NCI-H2196 (cell line): ENCODE measurements around the gene IL21.

ENCODE experiments used
- DNase-seq: peaks from one replicate; lab custom pipeline; 2025; ENCODE audit not compliant: unreplicated experiment; lab: John Stamatoyannopoulos, UW

Gene IL21

DNA sequence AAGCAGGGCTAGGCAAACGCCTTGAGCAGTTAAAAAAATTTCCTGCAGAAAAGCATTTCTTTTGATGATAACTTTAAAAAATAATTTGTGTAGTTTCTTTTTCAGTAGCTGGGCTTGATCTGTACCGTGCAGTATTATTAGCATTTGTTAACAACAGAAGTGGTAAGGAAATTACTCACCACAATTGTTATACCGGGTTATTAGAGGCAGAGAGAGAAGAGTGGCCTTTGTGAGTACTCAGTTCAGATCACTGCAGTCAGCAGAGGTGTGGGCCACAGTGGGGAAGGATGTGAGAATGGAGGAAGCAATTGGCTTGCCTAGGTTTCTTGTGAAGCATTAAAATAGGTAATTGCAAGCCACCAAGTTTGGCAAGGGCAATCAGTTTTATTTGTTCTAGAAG lies 14.3 kb upstream of the IL21 start:
- DNase-seq = no peak

- DNase-seq = no peak
These were observed 12.3 kb upstream of the IL21 start for GRCh38 chr4:122633211-122633610.

GRCh38 chr4:122632396-122633143 lies 11.7 kb upstream of the IL21 start:
- no peak for DNase-seq

- DNase-seq = no peak
These were observed 4.3 kb upstream of the IL21 start for GRCh38 chr4:122625156-122625555.

GRCh38 chr4:122624205-122624604 lies 3.3 kb upstream of the IL21 start:
- DNase-seq = no peak

DNA sequence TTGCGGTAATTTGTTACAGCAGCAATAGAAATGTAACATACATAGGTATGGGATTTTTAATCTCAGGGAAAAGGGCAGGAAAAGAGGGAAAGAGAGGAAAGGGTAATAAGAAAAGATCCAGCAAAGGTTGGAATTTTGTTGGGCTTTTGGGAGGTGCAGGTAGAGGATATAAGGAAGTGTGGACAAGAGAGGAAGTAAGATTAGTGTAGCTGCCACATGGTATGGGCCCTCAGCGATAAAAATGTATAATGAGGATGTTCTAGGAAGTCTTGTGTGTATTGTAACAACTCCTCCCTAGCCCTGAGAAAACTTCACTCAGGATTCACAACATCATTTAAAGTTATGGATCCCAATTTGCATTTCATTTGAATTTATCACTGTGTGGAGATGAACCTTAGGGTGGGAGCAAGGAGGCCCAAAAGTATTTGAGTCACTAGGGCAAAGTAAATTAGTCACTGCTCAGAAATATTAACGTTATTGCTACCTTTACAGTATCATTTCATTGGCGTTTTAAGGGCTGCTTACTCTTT lies 2.8 kb upstream of the IL21 start:
- DNase-seq = no peak

DNA sequence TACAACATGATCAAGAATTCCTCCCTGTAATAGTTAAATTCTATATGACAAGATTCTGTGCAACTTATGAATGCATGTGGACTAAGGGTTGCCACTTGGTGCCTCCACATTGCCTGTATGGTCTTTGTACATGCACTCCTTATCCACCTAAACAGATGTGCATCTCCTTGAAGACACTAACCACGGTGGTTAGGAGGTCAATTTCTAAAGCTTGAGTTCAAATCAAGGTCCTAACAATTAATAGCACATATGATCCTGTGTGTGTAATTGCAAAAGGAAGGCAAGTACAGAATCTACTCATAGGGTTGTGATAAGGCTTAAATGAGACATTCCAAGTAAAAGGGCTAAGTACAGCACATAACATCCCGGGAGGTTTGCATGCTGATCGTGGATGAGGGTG lies 1.5 kb upstream of the IL21 start:
- DNase-seq = no peak

DNA sequence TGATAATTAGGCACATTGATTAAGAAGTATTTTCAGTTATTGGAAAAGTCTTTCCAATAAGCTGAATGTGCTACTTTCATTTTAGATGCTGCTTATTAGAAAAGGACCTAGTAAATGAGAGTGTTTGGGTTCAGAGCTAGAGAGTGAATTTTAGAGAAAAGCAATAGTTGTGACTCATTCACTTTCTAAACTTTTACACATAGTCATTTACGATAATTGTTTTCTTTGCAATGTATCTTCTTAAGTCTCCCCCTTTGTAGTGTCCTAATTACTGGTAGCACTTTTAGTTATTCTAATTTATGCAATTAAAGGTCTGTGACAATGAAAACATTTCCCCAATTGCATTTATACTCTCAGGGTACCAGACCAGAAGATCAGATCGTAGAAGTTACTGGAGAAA lies 1.3 kb downstream of the IL21 start:
- DNase-seq = no peak

- DNase-seq = no peak
These were observed 3.0 kb downstream of the IL21 start for GRCh38 chr4:122617597-122618593.

DNA sequence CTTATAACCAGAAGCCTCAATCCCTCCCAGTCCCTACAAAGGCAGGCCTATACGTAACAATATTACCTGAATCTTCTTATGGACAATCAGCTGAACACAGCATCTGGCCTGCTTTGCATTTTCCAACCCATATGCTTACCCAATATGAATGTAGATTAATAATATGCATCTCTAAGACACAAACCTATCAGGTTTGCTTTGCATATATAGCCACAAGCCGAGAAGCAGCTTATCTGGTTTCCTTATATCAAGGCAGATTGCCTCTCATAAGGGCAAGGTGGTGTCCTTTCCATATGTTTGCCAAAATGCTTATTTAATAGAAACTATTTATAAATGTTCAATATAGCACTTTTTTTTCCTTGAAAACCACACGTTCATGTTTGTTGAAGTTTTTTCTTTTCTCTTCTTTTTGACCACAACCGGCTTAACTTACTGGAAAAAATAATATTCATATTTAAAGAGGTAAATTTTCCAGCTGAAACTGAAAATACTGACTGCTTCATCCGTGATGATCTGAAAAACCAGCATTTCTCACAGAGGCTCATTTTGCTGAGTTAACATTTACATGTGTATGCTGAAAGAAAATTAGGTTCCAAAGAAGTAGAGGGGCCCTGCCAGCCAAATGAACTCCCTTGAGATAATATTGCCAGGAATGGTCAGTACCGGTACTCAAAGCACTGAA lies 3.8 kb downstream of the IL21 start:
- DNase-seq = no peak

GRCh38 chr4:122614621-122615020 lies 6.2 kb downstream of the IL21 start:
- DNase-seq = no peak

GRCh38 chr4:122612540-122612939 lies 8.3 kb downstream of the IL21 start:
- DNase-seq = no peak

- DNase-seq = no peak
These were observed 14.4 kb downstream of the IL21 start for GRCh38 chr4:122606364-122607043.

DNA sequence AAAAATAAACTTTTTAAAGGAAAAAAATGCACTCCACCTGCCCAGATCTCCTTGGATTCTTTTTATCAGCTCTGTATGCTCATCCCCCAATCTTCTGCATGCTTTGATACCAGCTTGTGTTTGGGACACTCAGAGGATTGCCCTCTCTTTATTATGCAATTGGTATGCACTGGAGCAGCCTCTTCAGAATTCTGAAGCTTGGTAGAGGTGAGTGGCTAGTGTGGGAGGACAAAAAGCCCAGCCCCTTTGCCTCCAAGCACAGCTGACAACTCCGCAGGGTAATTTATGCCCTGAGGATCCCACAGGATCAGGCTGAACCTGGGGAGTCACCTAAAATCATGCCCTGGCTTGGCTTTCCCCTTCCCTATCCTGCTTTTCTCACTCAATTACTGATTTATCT lies 16.7 kb downstream of the IL21 start:
- DNase-seq = no peak

- DNase-seq = no peak
These were observed 17.7 kb downstream of the IL21 start for GRCh38 chr4:122603156-122603574.

GRCh38 chr4:122602277-122603142 lies 18.4 kb downstream of the IL21 start:
- no peak for DNase-seq

DNA sequence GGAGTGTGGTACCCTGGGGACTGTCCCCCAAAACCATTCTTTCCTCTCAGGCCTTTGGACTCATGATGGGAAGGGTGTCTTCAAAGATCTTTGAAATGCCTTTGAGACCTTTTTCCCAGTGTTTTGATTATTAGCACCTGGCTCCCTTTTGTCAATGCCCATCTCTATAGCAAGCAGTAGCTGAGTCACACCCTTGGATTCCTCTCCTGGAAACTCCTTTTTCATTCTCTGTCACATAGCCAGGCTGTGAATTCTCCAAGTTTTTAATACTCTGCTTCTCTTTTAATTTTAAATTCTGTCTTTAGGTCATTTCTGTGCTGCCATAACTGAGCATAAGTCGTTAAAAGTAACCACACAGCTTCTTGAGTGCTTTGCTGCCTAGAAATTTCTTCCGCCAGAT lies 29.7 kb downstream of the IL21 start:
- no peak for DNase-seq

DNA sequence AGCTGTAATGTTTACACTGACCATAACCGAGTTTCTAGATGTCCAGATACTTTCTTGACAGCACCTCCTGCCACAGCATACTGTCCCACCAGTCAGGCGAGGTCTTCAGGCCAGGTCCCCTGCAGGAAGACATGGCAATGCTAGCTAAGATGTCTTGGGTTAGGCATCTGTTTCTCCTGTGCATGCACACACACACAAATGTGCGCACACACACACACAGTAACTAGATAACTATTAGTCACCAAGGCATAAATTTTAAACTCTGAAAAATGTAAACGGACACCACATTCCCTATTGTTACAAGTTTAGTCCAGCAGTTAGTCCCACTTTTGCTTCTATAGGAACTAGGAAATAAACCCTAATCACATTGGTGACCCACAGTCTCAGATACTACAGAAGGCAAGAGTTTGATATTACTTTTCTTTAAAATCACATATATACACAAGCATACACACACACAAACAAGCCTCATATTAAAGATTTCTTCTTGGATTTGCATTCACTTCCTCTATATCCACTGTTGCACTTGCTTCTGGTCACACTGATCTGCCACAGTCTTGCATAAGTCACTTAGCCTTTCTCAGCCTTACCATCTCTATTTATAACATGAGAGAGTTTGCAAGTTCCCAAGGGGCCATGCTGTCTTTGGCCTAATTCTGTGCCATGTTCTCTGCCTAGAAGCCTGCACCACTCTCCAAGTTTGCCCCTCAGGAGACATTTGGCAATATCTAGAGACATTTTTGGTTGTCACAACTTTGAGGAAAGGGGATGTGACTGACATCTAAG lies 32.2 kb downstream of the IL21 start:
- no peak for DNase-seq

DNA sequence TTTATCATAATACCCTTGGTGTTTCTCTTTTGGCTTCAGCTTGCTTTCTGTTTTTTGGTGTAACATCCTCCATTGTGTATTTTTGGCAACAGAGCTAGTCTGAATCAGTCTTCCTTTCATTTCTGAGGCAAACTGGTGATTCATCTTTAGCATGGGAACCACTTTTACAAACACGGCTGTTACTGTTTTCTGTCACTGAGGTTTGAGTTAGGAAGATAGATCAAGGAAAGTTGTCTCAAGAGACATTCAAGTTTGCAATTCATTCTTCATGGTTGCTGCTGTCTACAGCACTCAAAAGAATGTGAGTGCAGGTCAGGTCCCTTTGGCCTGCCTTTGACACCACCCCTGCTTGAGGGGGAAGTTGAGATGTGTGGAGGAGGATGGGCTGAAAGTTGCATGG lies 36.3 kb downstream of the IL21 start:
- DNase-seq = no peak
